ENCODE results near the gene CATSPER3.

The CATSPER3 gene

GRCh38 chr5:135052511-135053145 is 84.9 kb downstream of the CATSPER3 start:
- Histone ChIP-seq H3F3A (ENCODE audit: low read depth) (no peaks in the 10 kb centered on the region), H3K4me2 (ENCODE audit: low read depth, low read length, poor library complexity, severe bottlenecking) (peak overlapping the region; percentile 56), H3K27me3 (ENCODE audit: insufficient read depth, low read length, poor library complexity, severe bottlenecking) (no peaks in the 10 kb centered on the region), H4K20me1 (ENCODE audit: insufficient read depth, low read length, poor library complexity, severe bottlenecking) (no peaks in the 10 kb centered on the region), H3K9me3 (ENCODE audit: insufficient read depth, low read depth, low read length) (no peaks in the 10 kb centered on the region), H3K4me3 (ENCODE audit: low read length, poor library complexity, severe bottlenecking) (no peak overlapping the region), H3K9ac (ENCODE audit: low read depth, low read length, poor library complexity, severe bottlenecking) (no peak overlapping the region), H2AFZ (ENCODE audit: low read length) (no peak overlapping the region), H3K36me3 (ENCODE audit: insufficient read depth, low read length) (no peaks in the 10 kb centered on the region), H3K79me2 (ENCODE audit: insufficient read depth, low read length) (no peaks in the 10 kb centered on the region), H3K9me2 (replicated peaks; ENCODE audit: low read depth, low read length) (no peaks in the 10 kb centered on the region), H3K4me1 (ENCODE audit: insufficient read depth, low read length, poor library complexity, severe bottlenecking) (peaks cover 22% of the 10 kb centered on the region)
- no peak for TF ChIP-seq EZH2phosphoT487 (IDR thresholded peaks at IDR 0.05; ENCODE audit: borderline replicate concordance)
- TF ChIP-seq CTCF (conservative IDR thresholded peaks at IDR 0.05; ENCODE audit: low read length), result no peak

GRCh38 chr5:135053278-135053677 is 85.6 kb downstream of the CATSPER3 start:
- peak overlapping the region; percentile 56 for H3K4me2 ChIP-seq (ENCODE audit: low read depth, low read length, poor library complexity, severe bottlenecking)
- H3F3A ChIP-seq (ENCODE audit: low read depth), result no peaks in the 10 kb centered on the region
- no peak overlapping the region for H2AFZ ChIP-seq (ENCODE audit: low read length)
- H3K36me3 ChIP-seq (ENCODE audit: insufficient read depth, low read length), result no peaks in the 10 kb centered on the region
- no peak overlapping the region for H3K4me3 ChIP-seq (ENCODE audit: low read length, poor library complexity, severe bottlenecking)
- H3K79me2 ChIP-seq (ENCODE audit: insufficient read depth, low read length), result no peaks in the 10 kb centered on the region
- no peaks in the 10 kb centered on the region for H4K20me1 ChIP-seq (ENCODE audit: insufficient read depth, low read length, poor library complexity, severe bottlenecking)
- TF ChIP-seq EZH2phosphoT487 (IDR thresholded peaks at IDR 0.05; ENCODE audit: borderline replicate concordance) (no peak), CTCF (conservative IDR thresholded peaks at IDR 0.05; ENCODE audit: low read length) (no peak)
- H3K9me3 ChIP-seq (ENCODE audit: insufficient read depth, low read depth, low read length), result no peaks in the 10 kb centered on the region
- H3K9me2 ChIP-seq (replicated peaks; ENCODE audit: low read depth, low read length), result no peaks in the 10 kb centered on the region
- H3K27me3 ChIP-seq (ENCODE audit: insufficient read depth, low read length, poor library complexity, severe bottlenecking), result no peaks in the 10 kb centered on the region
- H3K9ac ChIP-seq (ENCODE audit: low read depth, low read length, poor library complexity, severe bottlenecking), result no peak overlapping the region
- H3K4me1 ChIP-seq (ENCODE audit: insufficient read depth, low read length, poor library complexity, severe bottlenecking), result peaks cover 22% of the 10 kb centered on the region

GRCh38 chr5:135053989-135054388 is 86.3 kb downstream of the CATSPER3 start:
- peaks cover 22% of the 10 kb centered on the region for H3K4me1 ChIP-seq (ENCODE audit: insufficient read depth, low read length, poor library complexity, severe bottlenecking)
- no peak for TF ChIP-seq EZH2phosphoT487 (IDR thresholded peaks at IDR 0.05; ENCODE audit: borderline replicate concordance)
- H3K36me3 ChIP-seq (ENCODE audit: insufficient read depth, low read length), result no peaks in the 10 kb centered on the region
- no peaks in the 10 kb centered on the region for H3K27me3 ChIP-seq (ENCODE audit: insufficient read depth, low read length, poor library complexity, severe bottlenecking)
- H3K4me2 ChIP-seq (ENCODE audit: low read depth, low read length, poor library complexity, severe bottlenecking), result peak overlapping the region; percentile 56
- no peaks in the 10 kb centered on the region for H3K79me2 ChIP-seq (ENCODE audit: insufficient read depth, low read length)
- no peaks in the 10 kb centered on the region for H3K9me2 ChIP-seq (replicated peaks; ENCODE audit: low read depth, low read length)
- no peak overlapping the region for H3K9ac ChIP-seq (ENCODE audit: low read depth, low read length, poor library complexity, severe bottlenecking)
- no peaks in the 10 kb centered on the region for H4K20me1 ChIP-seq (ENCODE audit: insufficient read depth, low read length, poor library complexity, severe bottlenecking)
- no peak overlapping the region for H2AFZ ChIP-seq (ENCODE audit: low read length)
- H3K4me3 ChIP-seq (ENCODE audit: low read length, poor library complexity, severe bottlenecking), result no peak overlapping the region
- no peaks in the 10 kb centered on the region for H3F3A ChIP-seq (ENCODE audit: low read depth)
- H3K9me3 ChIP-seq (ENCODE audit: insufficient read depth, low read depth, low read length), result no peaks in the 10 kb centered on the region

GRCh38 chr5:135054546-135054945 is 86.8 kb downstream of the CATSPER3 start:
- Histone ChIP-seq H2AFZ (ENCODE audit: low read length) (no peak overlapping the region), H3K79me2 (ENCODE audit: insufficient read depth, low read length) (no peaks in the 10 kb centered on the region), H3F3A (ENCODE audit: low read depth) (no peaks in the 10 kb centered on the region), H3K4me3 (ENCODE audit: low read length, poor library complexity, severe bottlenecking) (no peak overlapping the region), H3K9me2 (replicated peaks; ENCODE audit: low read depth, low read length) (no peaks in the 10 kb centered on the region), H3K9ac (ENCODE audit: low read depth, low read length, poor library complexity, severe bottlenecking) (no peak overlapping the region), H3K9me3 (ENCODE audit: insufficient read depth, low read depth, low read length) (no peaks in the 10 kb centered on the region), H4K20me1 (ENCODE audit: insufficient read depth, low read length, poor library complexity, severe bottlenecking) (no peaks in the 10 kb centered on the region), H3K4me2 (ENCODE audit: low read depth, low read length, poor library complexity, severe bottlenecking) (no peak overlapping the region), H3K27me3 (ENCODE audit: insufficient read depth, low read length, poor library complexity, severe bottlenecking) (no peaks in the 10 kb centered on the region), H3K4me1 (ENCODE audit: insufficient read depth, low read length, poor library complexity, severe bottlenecking) (peaks cover 22% of the 10 kb centered on the region), H3K36me3 (ENCODE audit: insufficient read depth, low read length) (no peaks in the 10 kb centered on the region)
- no peak for TF ChIP-seq EZH2phosphoT487 (IDR thresholded peaks at IDR 0.05; ENCODE audit: borderline replicate concordance)
- TF ChIP-seq CTCF (conservative IDR thresholded peaks at IDR 0.05; ENCODE audit: low read length), result no peak

Measured in Loucy (cell line).